Naive thymus-derived CD8-positive, alpha-beta T cell (primary cell): ENCODE measurements around the gene SNX22. TPM values are rescaled to one million over a fixed set of nuclear protein-coding genes. Genes with fewer than 3 reads are reported as not detected.
"Not testable (repeated sequence)": the region's sequence is repeated elsewhere in the genome, so short reads cannot be mapped to it uniquely, and the experiment has no call there.

Experiments used
- ATAC-seq, 2 donors: fragments of 150-1000 bp; cut with Tn5 transposase in 1 of 2; sonication (Bioruptor Pico), chemical (Tn5 transposase) in 1 of 2; 1 replicate in 1 of 2; 2 replicates in 1 of 2; pipeline ENCODE4 v1.10.0; 2021; ENCODE audit warnings: mild to moderate bottlenecking in 2 of 2, moderate library complexity in 2 of 2
- POLR2A ChIA-PET: fragments of 350-600 bp; sonication (Branson Sonifier 250); formaldehyde crosslinking; loops from one replicate; lab custom pipeline; 2021; ENCODE audit warnings: antibody characterized with exemption; lab: Charles Lee
- DNase-seq, 10 donors: peaks; one replicate each; pipeline versions ENCODE4 v3.0.0 to v3.0.0-alpha.2; 2020 to 2022
- H3K27ac Mint-ChIP-seq, 10 donors: one replicate each; pipeline ENCODE4 v1.8.0; 2020 to 2022; ENCODE audit warnings: mild to moderate bottlenecking in 10 of 10, mixed read lengths in 10 of 10, moderate library complexity in 4 of 10, inconsistent platforms in 1 of 10
- H3K27me3 Mint-ChIP-seq, 5 donors: one replicate each; pipeline ENCODE4 v1.8.0; 2021 to 2022; ENCODE audit warnings: mixed read lengths in 5 of 5
- H3K36me3 Mint-ChIP-seq, 3 donors: one replicate each; pipeline ENCODE4 v1.8.0; 2020 to 2022; ENCODE audit warnings: mixed read lengths in 3 of 3, mild to moderate bottlenecking in 2 of 3, inconsistent platforms in 1 of 3
- H3K4me1 Mint-ChIP-seq, 4 donors: one replicate each; pipeline ENCODE4 v1.8.0; 2021 to 2022; ENCODE audit warnings: mixed read lengths in 4 of 4
- H3K4me3 Mint-ChIP-seq, 10 donors: one replicate each; pipeline ENCODE4 v1.8.0; 2020 to 2022; ENCODE audit warnings: mild to moderate bottlenecking in 10 of 10, mixed read lengths in 10 of 10, moderate library complexity in 6 of 10, inconsistent platforms in 1 of 10
- H3K9me3 Mint-ChIP-seq, 9 donors: one replicate each; pipeline ENCODE4 v1.8.0; 2020 to 2022; ENCODE audit warnings: mixed read lengths in 9 of 9, mild to moderate bottlenecking in 3 of 9, inconsistent platforms in 1 of 9, moderate library complexity in 1 of 9
- polyA plus RNA-seq, 3 donors: library from polyadenylated mRNA; unstranded; fragments of 300-500 nt; fragmentation: Illumina TruSeq; gene quantifications; one replicate each; pipeline ENCODE4 v1.2.3, GENCODE V29; 2021
- total RNA-seq, 8 experiments: library from RNA in 2 of 8; stranded (reverse) in 2 of 8; gene quantifications; one replicate each; pipeline ENCODE4 v1.2.3 and lab custom pipeline; 2021 to 2026

Gene SNX22
- total RNA-seq, result 1 to 10 TPM; 4.3 to 4.4 TPM
- polyA plus RNA-seq, result under 1 TPM; 0.64 to 0.99 (median 0.76) TPM
- total RNA-seq (lab: John Stamatoyannopoulos, UW), result 0.44 to 3.0 (median 0.59) reads per million in 6 experiments

GRCh38 chr15:64151727-64152506 is at the start of gene SNX22:
Gene SNX22 (plus strand): TSS chr15:64151731. CDS start chr15:64151776, 45 bp downstream.
- H3K4me3 Mint-ChIP-seq, result peak within 1 kb of the TSS; percentile 58 to 92 (median 78)
- H3K4me1 Mint-ChIP-seq, result peaks cover 14 to 46% (median 37%) of the 10 kb centered on the region in 4 donors
- H3K27ac Mint-ChIP-seq, result peak within 1 kb of the TSS in 3 of 10 donors; percentile 27 to 83 (median 40)
- H3K9me3 Mint-ChIP-seq, result no peaks in the 10 kb centered on the region
- H3K27me3 Mint-ChIP-seq, result peaks cover 0 to 10% (median 1%) of the 10 kb centered on the region in 5 donors
- peak; percentile 38 to 43 for ATAC-seq
- POLR2A ChIA-PET, result interaction anchor here (1.1 to 3.8 kb wide), 3 partner anchors 10 to 57 kb away, joined by 3 to 38 read pairs (median 20); partner anchors contain the start of gene PPIB
- peaks cover 0 to 24% (median 3%) of the 10 kb centered on the region in 3 donors for H3K36me3 Mint-ChIP-seq
- DNase-seq, result peak in 6 of 10 donors; percentile 23 to 43 (median 36)

GRCh38 chr15:64102497-64102896 is 49.0 kb upstream of the SNX22 start:
- POLR2A ChIA-PET, result interaction anchor here (1.2 kb wide), 1 partner anchor 9 kb away, joined by 3 read pairs; the partner anchor contains the start of gene CIAO2A
- no peaks in the 10 kb centered on the region for H3K27me3 Mint-ChIP-seq
- peaks cover 22 to 79% (median 63%) of the 10 kb centered on the region in 4 donors for H3K4me1 Mint-ChIP-seq
- no peak for ATAC-seq
- H3K9me3 Mint-ChIP-seq, result peaks cover 0 to 2% (median 0%) of the 10 kb centered on the region in 9 donors
- H3K4me3 Mint-ChIP-seq, result no peak overlapping the region
- no peak overlapping the region for H3K27ac Mint-ChIP-seq
- H3K36me3 Mint-ChIP-seq, result peaks cover 3 to 21% (median 5%) of the 10 kb centered on the region in 3 donors
- DNase-seq, result no peak

- POLR2A ChIA-PET, result interaction anchor here (0.7 kb wide), 1 partner anchor 60 kb away, joined by 4 read pairs; no protein-coding TSS in a partner anchor
- Mint-ChIP-seq H3K9me3 (peaks cover 0 to 2% (median 0%) of the 10 kb centered on the region in 9 donors), H3K27me3 (no peaks in the 10 kb centered on the region), H3K4me1 (peaks cover 18 to 73% (median 53%) of the 10 kb centered on the region in 4 donors), H3K27ac (peak overlapping the region in 2 of 10 donors; percentile 40 to 53), H3K36me3 (peaks cover 3 to 20% (median 3%) of the 10 kb centered on the region in 3 donors), H3K4me3 (no peak overlapping the region)
- no peak for DNase-seq
- no peak for ATAC-seq
These were observed 46.3 kb upstream of the SNX22 start for GRCh38 chr15:64105113-64105704.

- peaks cover 0 to 2% (median 0%) of the 10 kb centered on the region in 9 donors for H3K9me3 Mint-ChIP-seq
- H3K27ac Mint-ChIP-seq, result peak overlapping the region in 4 of 10 donors; percentile 19 to 70 (median 36)
- H3K4me1 Mint-ChIP-seq, result peaks cover 28 to 79% (median 61%) of the 10 kb centered on the region in 4 donors
- no peak for ATAC-seq
- peaks cover 2 to 22% (median 2%) of the 10 kb centered on the region in 3 donors for H3K36me3 Mint-ChIP-seq
- DNase-seq, result no peak
- POLR2A ChIA-PET, result no interaction called here
- H3K4me3 Mint-ChIP-seq, result no peak overlapping the region
- no peaks in the 10 kb centered on the region for H3K27me3 Mint-ChIP-seq
These were observed 44.2 kb upstream of the SNX22 start for GRCh38 chr15:64107337-64107736.

- H3K9me3 Mint-ChIP-seq, ATAC-seq, H3K27me3 Mint-ChIP-seq, DNase-seq: not testable (repeated sequence)
- H3K4me1 Mint-ChIP-seq, result peaks cover 24 to 72% (median 55%) of the 10 kb centered on the region in 4 donors
- POLR2A ChIA-PET, result interaction anchor here (0.9 kb wide), 1 partner anchor 581 kb away, joined by 4 read pairs; no protein-coding TSS in a partner anchor
- peak overlapping the region in 8 of 10 donors; percentile 17 to 65 (median 54) for H3K27ac Mint-ChIP-seq
- H3K36me3 Mint-ChIP-seq, result peaks cover 8 to 39% (median 10%) of the 10 kb centered on the region in 3 donors
- H3K4me3 Mint-ChIP-seq, result peak overlapping the region in 3 of 10 donors; percentile 0 to 40 (median 26)
These were observed 41.3 kb upstream of the SNX22 start for GRCh38 chr15:64110108-64110701.

- H3K9me3 Mint-ChIP-seq, result no peaks in the 10 kb centered on the region
- peak; percentile 58 to 76 for ATAC-seq
- peaks cover 8 to 48% (median 11%) of the 10 kb centered on the region in 3 donors for H3K36me3 Mint-ChIP-seq
- peak overlapping the region in 6 of 10 donors; percentile 7 to 46 (median 38) for H3K4me3 Mint-ChIP-seq
- DNase-seq, result peak in 2 of 10 donors; percentile 7 to 26
- peaks cover 21 to 69% (median 52%) of the 10 kb centered on the region in 4 donors for H3K4me1 Mint-ChIP-seq
- peak overlapping the region; percentile 0 to 65 (median 34) for H3K27ac Mint-ChIP-seq
- POLR2A ChIA-PET, result no interaction called here
- H3K27me3 Mint-ChIP-seq, result no peaks in the 10 kb centered on the region
These were observed 40.4 kb upstream of the SNX22 start for GRCh38 chr15:64110950-64111678.

GRCh38 chr15:64111679-64112050 is 39.9 kb upstream of the SNX22 start:
- Mint-ChIP-seq H3K4me1 (peaks cover 16 to 63% (median 47%) of the 10 kb centered on the region in 4 donors), H3K36me3 (peaks cover 8 to 50% (median 12%) of the 10 kb centered on the region in 3 donors), H3K27ac (peak overlapping the region in 6 of 10 donors; percentile 3 to 73 (median 27)), H3K9me3 (no peaks in the 10 kb centered on the region), H3K27me3 (no peaks in the 10 kb centered on the region), H3K4me3 (peak overlapping the region in 1 of 10 donors; percentile 37)
- POLR2A ChIA-PET, result no interaction called here
- no peak for ATAC-seq
- no peak for DNase-seq

- no peak for DNase-seq
- peaks cover 8 to 56% (median 14%) of the 10 kb centered on the region in 3 donors for H3K36me3 Mint-ChIP-seq
- no peaks in the 10 kb centered on the region for H3K27me3 Mint-ChIP-seq
- H3K4me3 Mint-ChIP-seq, result no peak overlapping the region
- H3K4me1 Mint-ChIP-seq, result peaks cover 14 to 57% (median 41%) of the 10 kb centered on the region in 4 donors
- POLR2A ChIA-PET, result no interaction called here
- H3K9me3 Mint-ChIP-seq, result no peaks in the 10 kb centered on the region
- no peak for ATAC-seq
- H3K27ac Mint-ChIP-seq, result peak overlapping the region in 6 of 10 donors; percentile 14 to 66 (median 30)
These were observed 39.3 kb upstream of the SNX22 start for GRCh38 chr15:64112073-64112772.

- Mint-ChIP-seq H3K27ac (peak overlapping the region in 2 of 10 donors; percentile 65 to 66), H3K9me3 (no peaks in the 10 kb centered on the region), H3K4me3 (no peak overlapping the region), H3K36me3 (peaks cover 9 to 62% (median 17%) of the 10 kb centered on the region in 3 donors), H3K4me1 (peaks cover 14 to 54% (median 37%) of the 10 kb centered on the region in 4 donors), H3K27me3 (no peaks in the 10 kb centered on the region)
- no peak for DNase-seq
- POLR2A ChIA-PET, result no interaction called here
- ATAC-seq, result no peak
These were observed 38.6 kb upstream of the SNX22 start for GRCh38 chr15:64112904-64113303.

GRCh38 chr15:64117759-64118487 is 33.6 kb upstream of the SNX22 start:
- Mint-ChIP-seq H3K27me3 (no peaks in the 10 kb centered on the region), H3K27ac (peak overlapping the region in 2 of 10 donors; percentile 47 to 67), H3K4me1 (peaks cover 0 to 9% (median 2%) of the 10 kb centered on the region in 4 donors), H3K36me3 (peaks cover 17 to 99% (median 33%) of the 10 kb centered on the region in 3 donors), H3K4me3 (no peak overlapping the region), H3K9me3 (no peaks in the 10 kb centered on the region)
- POLR2A ChIA-PET, result no interaction called here
- ATAC-seq (no peak), DNase-seq (no peak)
